HepG2 (cell line): ENCODE results near the gene MCEE. TPM values are rescaled to one million over a fixed set of nuclear protein-coding genes. Genes with fewer than 3 reads are reported as not detected.

Experiments
- HCFC1 ChIP-seq: fragments of 150-350 bp; IDR thresholded peaks from 2 replicates; pipeline ENCODE4 v1.6.1; 2014; ENCODE audit warnings: low read depth, low read length
- JUND ChIP-seq: sonication (generic); formaldehyde crosslinking; IDR thresholded peaks from 2 replicates; pipeline ENCODE4 v1.8.0; 2022; ENCODE audit warnings: mild to moderate bottlenecking, missing genetic modification reagents
- MLX ChIP-seq: IDR thresholded peaks from 2 replicates; pipeline ENCODE4 v1.6.1; 2016
- MTF2 ChIP-seq: sonication (generic); formaldehyde crosslinking; IDR thresholded peaks from 2 replicates; pipeline ENCODE4 v1.5.0; 2020; ENCODE audit warnings: missing genetic modification reagents, borderline replicate concordance
- MYNN ChIP-seq: sonication (generic); formaldehyde crosslinking; IDR thresholded peaks from 2 replicates; pipeline ENCODE4 v1.4.0; 2020; ENCODE audit warnings: mild to moderate bottlenecking, low read depth, missing genetic modification reagents
- PAXIP1 ChIP-seq: sonication (generic); formaldehyde crosslinking; conservative IDR thresholded peaks from 2 replicates; pipeline ENCODE4 v1.4.0; 2020; ENCODE audit warnings: mild to moderate bottlenecking, missing genetic modification reagents, moderate library complexity
- PHB2 ChIP-seq: fragments of 450-650 bp; IDR thresholded peaks from 2 replicates; pipeline ENCODE4 v1.6.1; 2018; ENCODE audit not compliant: partially characterized antibody
- RFX5 ChIP-seq: IDR thresholded peaks from 2 replicates; pipeline ENCODE4 v1.6.1; 2011; ENCODE audit warnings: low read depth, low read length, improper control_type of control experiment
- SOX6 ChIP-seq, 2 experiments: fragments of 450-650 bp in 1 of 2; sonication (generic) in 1 of 2; formaldehyde crosslinking in 1 of 2; IDR thresholded peaks; 2 replicates each; pipeline versions ENCODE4 v1.4.0 to v1.6.1; 2017 to 2020; ENCODE audit warnings: antibody characterized with exemption in 1 of 2, mild to moderate bottlenecking in 1 of 2, missing genetic modification reagents in 1 of 2
- TEF ChIP-seq: sonication (generic); formaldehyde crosslinking; IDR thresholded peaks from 2 replicates; pipeline ENCODE4 v1.5.0; 2020; ENCODE audit warnings: missing genetic modification reagents
- ZBTB38 ChIP-seq: sonication (generic); formaldehyde crosslinking; IDR thresholded peaks from 2 replicates; pipeline ENCODE4 v1.5.1; 2020; ENCODE audit warnings: mild to moderate bottlenecking, missing genetic modification reagents
- ZMYM4 ChIP-seq: sonication (generic); formaldehyde crosslinking; IDR thresholded peaks from 2 replicates; pipeline ENCODE4 v1.8.1; 2023; ENCODE audit warnings: mild to moderate bottlenecking, missing genetic modification reagents
- ZNF501 ChIP-seq: sonication (generic); formaldehyde crosslinking; IDR thresholded peaks from 2 replicates; pipeline ENCODE4 v1.5.1; 2020; ENCODE audit warnings: mild to moderate bottlenecking, moderate library complexity, missing genetic modification reagents
- ZNF615 ChIP-seq: sonication (generic); formaldehyde crosslinking; IDR thresholded peaks from 2 replicates; pipeline ENCODE4 v1.5.0; 2020; ENCODE audit warnings: mild to moderate bottlenecking, missing genetic modification reagents, borderline replicate concordance
- ZNF672 ChIP-seq: sonication (generic); formaldehyde crosslinking; IDR thresholded peaks from 2 replicates; pipeline ENCODE4 v1.8.1; 2022; ENCODE audit warnings: missing genetic modification reagents
- ZNF784 ChIP-seq: sonication (generic); formaldehyde crosslinking; IDR thresholded peaks from 2 replicates; pipeline ENCODE4 v1.5.1; 2020; ENCODE audit warnings: missing genetic modification reagents, mild to moderate bottlenecking, borderline replicate concordance
- ZSCAN25 ChIP-seq: sonication (generic); formaldehyde crosslinking; IDR thresholded peaks from 2 replicates; pipeline ENCODE4 v1.8.0; 2022; ENCODE audit warnings: mild to moderate bottlenecking, missing genetic modification reagents
- polyA plus RNA-seq, 8 experiments: library from polyadenylated mRNA; depleted of rRNA in 3 of 8; stranded (reverse) in 7 of 8; unstranded in 1 of 8; fragments of >200 nt; fragmentation: Illumina TruSeq in 4 of 8; extraction: Trizol in 4 of 8; gene quantifications; 2 replicates each; pipeline versions ENCODE4 v1.2.1 to v1.2.3, GENCODE V29; 2011 to 2016; ENCODE audit warnings: low read depth in 4 of 8, missing spikeins in 1 of 8, mixed read lengths in 1 of 8; ENCODE audit not compliant: insufficient read depth in 1 of 8
- total RNA-seq, 5 experiments: library from RNA; depleted of rRNA; stranded (reverse); fragments of >200 nt; fragmentation: Illumina TruSeq; extraction: Trizol; gene quantifications; 2 replicates each; pipeline ENCODE4 v1.2.3, GENCODE V29; 2016; ENCODE audit warnings: low read depth in 1 of 5

Gene MCEE
- total and polyA plus RNA-seq, 2 of the 13 experiments (the other 11 are each of a cell fraction or from before 2014, with no cell fraction given) = 32.0 to 66.9 TPM

GRCh38 chr2:71129902-71130151, 202 bp downstream of the MCEE start (continued):
- TF ChIP-seq MLX (CRISPR knock-in tag) = no peak
- TF ChIP-seq HCFC1 = no peak
- no peak; the same call in 1 of the 2 replicates for TF ChIP-seq ZMYM4
- TF ChIP-seq ZBTB38 (CRISPR knock-in tag) = no peak; the same call in 1 of the 2 replicates
- no peak for TF ChIP-seq ZNF615 (CRISPR knock-in tag)
- no peak for TF ChIP-seq PHB2
- no peak for TF ChIP-seq ZSCAN25 (CRISPR knock-in tag)
- TF ChIP-seq JUND = peak; percentile 65; the same call in 1 of the 2 replicates
- TF ChIP-seq TEF = no peak; the same call in 1 of the 2 replicates
- TF ChIP-seq MYNN (CRISPR knock-in tag) = no peak; the same call in 1 of the 2 replicates
- no peak for TF ChIP-seq RFX5
- TF ChIP-seq ZNF672 (CRISPR knock-in tag) = no peak
- no peak for TF ChIP-seq ZNF784
- TF ChIP-seq PAXIP1 (CRISPR knock-in tag) = no peak; the same call in 1 of the 2 replicates
- no peak for TF ChIP-seq MTF2 (CRISPR knock-in tag)
- no peak; the same call in 1 of the 2 replicates for TF ChIP-seq ZNF501 (CRISPR knock-in tag)
- no peak for TF ChIP-seq SOX6 (IDR thresholded peaks at IDR 0.05)
- peak; percentile 55 for TF ChIP-seq SOX6 (CRISPR knock-in tag; IDR thresholded peaks at IDR 0.05)
